ENCODE data around the gene CCDC51. TPM values are rescaled to one million over a fixed set of nuclear protein-coding genes. Genes with fewer than 3 reads are reported as not detected.

CCDC51 gene
- total and polyA plus RNA-seq, 2 of the 13 experiments (the other 11 are each of a cell fraction or from before 2014, with no cell fraction given) = 18.1 to 29.4 TPM

GRCh38 chr3:48428572-48429316 lies 11.2 kb downstream of the CCDC51 start (continued):
- TF ChIP-seq ZBTB43 (CRISPR knock-in tag; conservative IDR thresholded peaks at IDR 0.05) (peak; percentile 9; the same call in 1 of the 2 replicates), ZNF512 (CRISPR knock-in tag; IDR thresholded peaks at IDR 0.05) (no peak), ZNF24 (IDR thresholded peaks at IDR 0.05) (no peak), TOE1 (CRISPR knock-in tag; IDR thresholded peaks at IDR 0.05) (no peak), ARNT (IDR thresholded peaks at IDR 0.05) (no peak), FOXJ3 (CRISPR knock-in tag; IDR thresholded peaks at IDR 0.05; ENCODE audit: borderline replicate concordance) (peak; percentile 37), ZNF800 (CRISPR knock-in tag; IDR thresholded peaks at IDR 0.05) (no peak), PCBP1 (IDR thresholded peaks at IDR 0.05; ENCODE audit: borderline replicate concordance, low read depth, low read length) (no peak), ZNF317 (CRISPR knock-in tag; IDR thresholded peaks at IDR 0.05) (no peak), ETS1 (CRISPR knock-in tag; IDR thresholded peaks at IDR 0.05) (no peak), RBM22 (optimal IDR thresholded peaks at IDR 0.05; ENCODE audit: low read length) (peak; percentile 23), FOXP1 (IDR thresholded peaks at IDR 0.05) (no peak), FOXP1 (CRISPR knock-in tag; IDR thresholded peaks at IDR 0.05) (no peak; the same call in 1 of the 2 replicates), PREB (CRISPR knock-in tag; IDR thresholded peaks at IDR 0.05) (no peak), ZNF777 (CRISPR knock-in tag; IDR thresholded peaks at IDR 0.05) (no peak), HNRNPK (IDR thresholded peaks at IDR 0.05; ENCODE audit: low read depth, low read length, poor library complexity, severe bottlenecking) (peak; percentile 36), ZNF441 (CRISPR knock-in tag; IDR thresholded peaks at IDR 0.05; ENCODE audit: borderline replicate concordance) (no peak), CREB3 (CRISPR knock-in tag; IDR thresholded peaks at IDR 0.05) (no peak), ZNF589 (CRISPR knock-in tag; conservative IDR thresholded peaks at IDR 0.05) (0 out of 2 replicates have a peak, but pooled peaks have one; percentile 23), HNRNPLL (IDR thresholded peaks at IDR 0.05; ENCODE audit: low read depth, low read length, poor library complexity, severe bottlenecking) (no peak), ZNF784 (CRISPR knock-in tag; IDR thresholded peaks at IDR 0.05; ENCODE audit: borderline replicate concordance) (no peak)

Measured in HepG2 (cell line).